OCI-LY7 (cell line): ENCODE measurements around the gene PATJ. TPM values are rescaled to one million over a fixed set of nuclear protein-coding genes. Genes with fewer than 3 reads are reported as not detected.
"Not testable (repeated sequence)": the region's sequence is repeated elsewhere in the genome, so short reads cannot be mapped to it uniquely, and the experiment has no call there.

Experiments
- BruUV-seq: library from RNA; stranded (reverse); fragments of 400-500 nt; replicated peaks from 2 replicates; lab custom pipeline; 2021; lab: Mats Ljungman, UMichigan
- CTCF ChIA-PET: fragments of 300-600 bp; sonication (Branson Sonifier 250); formaldehyde crosslinking; loops from one replicate; lab custom pipeline; 2022; ENCODE audit warnings: antibody characterized with exemption; ENCODE audit not compliant: unreplicated experiment; lab: Charles Lee
- POLR2A ChIA-PET: fragments of 300-600 bp; sonication (Branson Sonifier 250); formaldehyde crosslinking; loops from one replicate; lab custom pipeline; 2022; ENCODE audit warnings: antibody characterized with exemption; lab: Charles Lee
- DNase-seq: peaks from one replicate; pipeline ENCODE4 v3.0.0-alpha.2; 2015; ENCODE audit warnings: low spot score
- H2AFZ ChIP-seq: fragments of 200-600 bp; sonication (generic), shearing (Covaris generic); 2 replicates; pipeline ENCODE4 v1.6.1; 2014; ENCODE audit warnings: mild to moderate bottlenecking, antibody characterized with exemption, low read length, moderate library complexity
- H3K27ac ChIP-seq: fragments of 200-600 bp; sonication (generic); 2 replicates; pipeline ENCODE4 v1.5.1; 2014; ENCODE audit warnings: mixed run types, low read depth, mild to moderate bottlenecking, moderate library complexity, low read length, inconsistent platforms; ENCODE audit not compliant: poor library complexity, severe bottlenecking
- H3K36me3 ChIP-seq: fragments of 200-600 bp; sonication (generic); 2 replicates; pipeline ENCODE4 v1.6.1; 2014; ENCODE audit warnings: mild to moderate bottlenecking, antibody characterized with exemption, low read length, moderate library complexity, mixed read lengths; ENCODE audit not compliant: insufficient read depth
- H3K4me1 ChIP-seq: fragments of 200-600 bp; sonication (generic); 2 replicates; pipeline ENCODE4 v1.5.1; 2014; ENCODE audit warnings: mild to moderate bottlenecking, low read length; ENCODE audit not compliant: insufficient read depth, poor library complexity, severe bottlenecking
- H3K4me2 ChIP-seq: fragments of 200-600 bp; sonication (generic); 2 replicates; pipeline ENCODE4 v1.6.1; 2014; ENCODE audit warnings: mild to moderate bottlenecking, low read length
- H3K4me3 ChIP-seq: fragments of 200-600 bp; sonication (generic); 2 replicates; pipeline ENCODE4 v1.5.1; 2014; ENCODE audit warnings: mild to moderate bottlenecking, low read depth, low read length; ENCODE audit not compliant: poor library complexity, severe bottlenecking
- H3K79me2 ChIP-seq: fragments of 200-600 bp; sonication (generic); 2 replicates; pipeline ENCODE4 v1.6.1; 2016; ENCODE audit warnings: low read depth, mild to moderate bottlenecking, low read length, moderate library complexity, mixed read lengths; ENCODE audit not compliant: insufficient read depth
- H3K9me2 ChIP-seq: fragments of 200-600 bp; sonication (generic); 2 replicates; pipeline ENCODE4 v1.6.1; 2016; ENCODE audit warnings: mild to moderate bottlenecking, low read length, mixed read lengths; ENCODE audit not compliant: insufficient read depth
- H3K9me3 ChIP-seq: fragments of 200-600 bp; sonication (generic); 2 replicates; pipeline ENCODE4 v1.6.1; 2014; ENCODE audit warnings: mild to moderate bottlenecking, mixed run types, low read length, mixed read lengths
- H4K20me1 ChIP-seq: fragments of 200-600 bp; sonication (generic); 2 replicates; pipeline ENCODE4 v1.6.1; 2014; ENCODE audit warnings: mild to moderate bottlenecking, antibody characterized with exemption, low read length, moderate library complexity, mixed read lengths; ENCODE audit not compliant: insufficient read depth
- EZH2phosphoT487 ChIP-seq: fragments of 200-600 bp; sonication (generic); IDR thresholded peaks from 2 replicates; pipeline ENCODE4 v1.6.1; 2018; ENCODE audit warnings: low read depth, borderline replicate concordance, mild to moderate bottlenecking, mixed run types, antibody characterized with exemption, low read length, moderate library complexity, mixed read lengths
- intact Hi-C: fragments of 100-400 bp; cut with micrococcal nuclease; formaldehyde crosslinking; loops from one replicate; pipeline ENCODE4 v1.10.0; 2022; ENCODE audit not compliant: unreplicated experiment
- total RNA-seq, 2 experiments: library from RNA; depleted of rRNA in 1 of 2; stranded (reverse); fragments of >200 nt in 1 of 2; shearing (Covaris generic) in 1 of 2; gene quantifications; 2 replicates each; pipeline ENCODE4 v1.2.3, GENCODE V29; 2014 to 2022
- TF ChIP-seq, protein P1 (sequence below): fragments of 200-600 bp; sonication (generic); conservative IDR thresholded peaks from 2 replicates; pipeline ENCODE4 v1.5.1; 2014; ENCODE audit warnings: mild to moderate bottlenecking, antibody characterized with exemption, low read length, moderate library complexity, mixed read lengths

Gene PATJ
- total RNA-seq, 2 experiments from 2014 or later: 0.95 to 4.0 TPM

GRCh38 chr1:61942856-61943255 is 200.6 kb downstream of the PATJ start:
- BruUV-seq: no TSS peak
- TF ChIP-seq, protein P1, sequence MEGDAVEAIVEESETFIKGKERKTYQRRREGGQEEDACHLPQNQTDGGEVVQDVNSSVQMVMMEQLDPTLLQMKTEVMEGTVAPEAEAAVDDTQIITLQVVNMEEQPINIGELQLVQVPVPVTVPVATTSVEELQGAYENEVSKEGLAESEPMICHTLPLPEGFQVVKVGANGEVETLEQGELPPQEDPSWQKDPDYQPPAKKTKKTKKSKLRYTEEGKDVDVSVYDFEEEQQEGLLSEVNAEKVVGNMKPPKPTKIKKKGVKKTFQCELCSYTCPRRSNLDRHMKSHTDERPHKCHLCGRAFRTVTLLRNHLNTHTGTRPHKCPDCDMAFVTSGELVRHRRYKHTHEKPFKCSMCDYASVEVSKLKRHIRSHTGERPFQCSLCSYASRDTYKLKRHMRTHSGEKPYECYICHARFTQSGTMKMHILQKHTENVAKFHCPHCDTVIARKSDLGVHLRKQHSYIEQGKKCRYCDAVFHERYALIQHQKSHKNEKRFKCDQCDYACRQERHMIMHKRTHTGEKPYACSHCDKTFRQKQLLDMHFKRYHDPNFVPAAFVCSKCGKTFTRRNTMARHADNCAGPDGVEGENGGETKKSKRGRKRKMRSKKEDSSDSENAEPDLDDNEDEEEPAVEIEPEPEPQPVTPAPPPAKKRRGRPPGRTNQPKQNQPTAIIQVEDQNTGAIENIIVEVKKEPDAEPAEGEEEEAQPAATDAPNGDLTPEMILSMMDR: no peak
- TF ChIP-seq EZH2phosphoT487: no peak
- no peaks in the 10 kb centered on the region for H3K79me2 ChIP-seq
- H3K9me2 ChIP-seq: no peaks in the 10 kb centered on the region
- no peak overlapping the region for H2AFZ ChIP-seq
- no peak overlapping the region for H3K27ac ChIP-seq
- intact Hi-C loops: no loop called here
- H3K4me1 ChIP-seq: no peaks in the 10 kb centered on the region
- no peak for DNase-seq
- no peaks in the 10 kb centered on the region for H3K36me3 ChIP-seq
- no peaks in the 10 kb centered on the region for H4K20me1 ChIP-seq
- H3K9me3 ChIP-seq: no peaks in the 10 kb centered on the region
- H3K4me2 ChIP-seq: no peak overlapping the region
- ChIA-PET POLR2A (no interaction called here), CTCF (no interaction called here)
- H3K4me3 ChIP-seq: no peak overlapping the region

GRCh38 chr1:61948685-61949084 is 206.4 kb downstream of the PATJ start:
- H3K9me2 ChIP-seq, H4K20me1 ChIP-seq, H3K27ac ChIP-seq, CTCF ChIA-PET, H3K9me3 ChIP-seq, POLR2A ChIA-PET, BruUV-seq, H3K4me2 ChIP-seq, DNase-seq, intact Hi-C loops, H3K4me1 ChIP-seq, H3K79me2 ChIP-seq, H2AFZ ChIP-seq, H3K4me3 ChIP-seq, H3K36me3 ChIP-seq: not testable (repeated sequence)

DNA sequence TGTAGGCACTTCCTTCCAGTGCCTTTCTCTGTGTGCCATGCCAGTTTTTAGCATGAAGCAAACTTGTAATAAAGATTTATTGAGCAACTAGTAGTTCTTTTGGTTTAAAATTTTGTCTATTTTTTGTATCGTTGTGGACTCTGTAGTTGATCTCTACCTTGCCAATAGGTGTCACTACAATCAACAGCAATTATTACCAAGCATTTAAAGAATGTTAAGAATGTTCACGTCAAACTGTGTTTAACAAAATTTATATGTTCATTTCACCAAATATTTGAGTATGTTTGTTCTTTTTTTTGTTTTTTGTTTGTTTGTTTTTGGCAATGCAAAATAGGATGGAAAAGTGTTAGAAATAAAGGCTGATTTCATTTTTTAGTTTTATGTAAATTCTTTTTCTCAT is 208.1 kb downstream of the PATJ start:
- POLR2A ChIA-PET: no interaction called here
- no peaks in the 10 kb centered on the region for H3K36me3 ChIP-seq
- CTCF ChIA-PET: no interaction called here

More for the DNA sequence above, 208.1 kb downstream of the PATJ start:
- Histone ChIP-seq H3K4me3 (no peak overlapping the region), H3K79me2 (no peaks in the 10 kb centered on the region), H3K27ac (no peak overlapping the region), H3K4me2 (no peak overlapping the region), H3K4me1 (no peaks in the 10 kb centered on the region), H3K9me3 (no peaks in the 10 kb centered on the region), H4K20me1 (no peaks in the 10 kb centered on the region), H3K9me2 (no peaks in the 10 kb centered on the region), H2AFZ (no peak overlapping the region)
- intact Hi-C loops: no loop called here
- BruUV-seq: no TSS peak
- no peak for DNase-seq
- no peak for TF ChIP-seq EZH2phosphoT487
- TF ChIP-seq, protein P1: peak; percentile 74
